HL-60/S4 treated with retinoic acid at 250 ng/mL for 4 days and 3 days (cell line): ENCODE data around the gene GALK1.

ENCODE experiments used
- in situ Hi-C: fragments of 300-500 bp; cut with MboI; formaldehyde crosslinking; loops from 2 replicates; pipeline ENCODE4 v1.7.0; 2022; ENCODE audit warnings: low sequenced_read_pairs

The GALK1 gene

GRCh38 chr17:75733471-75733870 is 31.5 kb downstream of the GALK1 start:
- in situ Hi-C loops, result no loop called here

GRCh38 chr17:75731716-75732498 is 33.1 kb downstream of the GALK1 start:
- in situ Hi-C loops, result no loop called here

GRCh38 chr17:75731086-75731715 is 33.8 kb downstream of the GALK1 start:
- in situ Hi-C loops, result no loop called here

- in situ Hi-C loops, result no loop called here
Measured at GRCh38 chr17:75730065-75730464, 34.9 kb downstream of the GALK1 start.

GRCh38 chr17:75729351-75729750 is 35.6 kb downstream of the GALK1 start:
- in situ Hi-C loops, result no loop called here

- in situ Hi-C loops, result no loop called here
Measured at GRCh38 chr17:75727391-75727790, 37.6 kb downstream of the GALK1 start.

GRCh38 chr17:75725504-75725903 is 39.5 kb downstream of the GALK1 start:
- in situ Hi-C loops, result no loop called here

GRCh38 chr17:75724016-75725003 is 40.7 kb downstream of the GALK1 start:
- in situ Hi-C loops, result no loop called here

- in situ Hi-C loops, result no loop called here
Measured at GRCh38 chr17:75723171-75723930, 41.6 kb downstream of the GALK1 start.

- in situ Hi-C loops, result no loop called here
Measured at GRCh38 chr17:75722542-75723095, 42.4 kb downstream of the GALK1 start.

- in situ Hi-C loops, result no loop called here
Measured at GRCh38 chr17:75722076-75722475, 42.9 kb downstream of the GALK1 start.

- in situ Hi-C loops, result no loop called here
Measured at GRCh38 chr17:75721463-75722011, 43.5 kb downstream of the GALK1 start.

GRCh38 chr17:75720656-75721462 is 44.1 kb downstream of the GALK1 start, which contains the start of gene ITGB4:
TSS of gene ITGB4 (plus strand) at chr17:75721459. CDS start at chr17:75724704, 3,245 bp downstream.
- in situ Hi-C loops, result no loop called here

- in situ Hi-C loops, result no loop called here
Measured at GRCh38 chr17:75719732-75720131, 45.3 kb downstream of the GALK1 start.

GRCh38 chr17:75712446-75712845 is 52.5 kb downstream of the GALK1 start:
- in situ Hi-C loops, result no loop called here
